HS-27A (cell line): ENCODE measurements around the gene APBA2.

Experiments used
- DNase-seq: peaks from one replicate; pipeline ENCODE4 v3.0.0-alpha.2; 2012; ENCODE audit warnings: low read depth, missing footprints

Gene APBA2

DNA sequence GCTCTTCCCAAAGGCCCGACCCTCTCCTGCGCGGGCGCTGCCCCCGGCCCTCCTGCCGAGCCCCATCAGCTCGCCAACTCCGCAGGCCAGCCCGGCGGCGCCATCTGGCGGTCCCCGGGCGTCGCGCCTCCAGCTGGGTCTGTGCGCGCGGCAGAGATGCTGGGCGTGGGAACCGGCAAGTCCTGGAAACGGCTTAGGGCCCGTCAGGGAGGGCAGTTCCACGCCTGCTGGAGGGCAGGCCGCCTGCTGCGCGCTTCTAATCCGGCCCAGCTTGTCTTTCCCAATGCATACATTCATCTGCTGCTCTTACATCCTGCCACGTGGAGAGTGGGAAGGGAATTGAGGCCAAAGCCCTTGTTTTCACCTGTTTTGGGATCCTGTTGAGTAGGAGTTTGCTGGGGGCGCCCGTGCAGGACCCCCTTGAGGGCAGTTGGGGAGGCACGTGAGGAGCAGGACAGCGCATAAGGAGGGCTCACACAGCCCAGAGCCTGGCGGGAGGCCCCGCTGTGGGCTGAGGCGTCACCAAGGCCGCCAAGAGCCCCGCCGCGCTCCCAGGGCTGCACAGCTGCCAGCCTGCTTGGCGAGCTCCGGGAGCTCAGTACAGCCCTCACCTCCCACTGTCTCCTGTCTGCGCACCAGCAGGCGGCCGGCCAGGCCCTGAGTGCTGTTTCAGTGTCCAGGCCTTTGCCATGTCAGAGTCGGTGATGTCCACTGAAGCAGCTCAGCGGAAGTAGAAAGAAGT lies 218.2 kb downstream of the APBA2 start:
- DNase-seq, result no peak

DNA sequence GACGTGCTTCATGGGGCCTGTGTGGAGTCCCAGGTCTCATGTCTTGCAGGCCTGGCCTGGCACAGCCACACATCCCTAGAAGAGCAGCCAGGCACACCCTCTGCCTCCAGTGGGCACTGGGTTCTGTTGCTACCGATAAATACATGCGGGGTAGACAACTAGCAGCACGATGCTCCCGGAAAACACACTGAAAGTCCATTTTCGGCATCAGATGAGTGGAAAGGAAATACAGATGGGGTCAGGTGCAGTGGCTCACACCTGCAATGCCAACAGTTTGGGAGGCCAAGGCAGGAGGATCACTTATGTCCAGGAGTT lies 218.7 kb downstream of the APBA2 start:
- no peak for DNase-seq

DNA sequence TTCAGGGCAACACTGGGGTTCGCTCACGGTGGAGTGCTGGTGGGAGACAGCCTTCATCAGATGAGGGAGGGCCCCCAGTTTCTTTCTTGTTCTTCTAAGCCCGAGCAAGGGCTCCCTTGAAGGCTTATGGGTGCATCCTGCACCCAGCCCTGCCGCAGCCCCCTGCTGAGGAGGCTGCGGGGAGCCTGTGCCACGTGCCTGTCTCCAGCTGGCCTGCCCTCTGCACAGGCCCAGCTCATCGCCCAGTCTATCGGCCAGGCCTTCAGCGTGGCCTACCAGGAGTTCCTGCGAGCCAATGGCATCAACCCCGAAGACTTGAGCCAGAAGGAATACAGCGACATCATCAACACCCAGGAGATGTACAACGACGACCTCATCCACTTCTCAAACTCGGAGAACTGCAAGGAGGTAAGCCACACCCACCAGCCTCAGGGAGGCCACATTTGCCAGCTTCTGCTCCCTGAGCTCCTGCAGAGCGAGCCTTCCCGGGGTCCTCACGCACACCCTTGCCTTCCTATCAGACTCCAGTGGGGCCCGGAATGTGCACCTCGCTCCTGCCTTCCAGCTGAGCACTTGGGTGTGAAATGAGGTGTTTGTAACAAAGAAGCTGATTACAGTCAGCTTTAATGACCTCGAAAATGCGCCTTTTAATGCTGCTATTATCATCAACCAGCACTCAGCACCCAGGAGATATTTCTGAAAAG lies 219.5 kb downstream of the APBA2 start:
- no peak for DNase-seq

DNA sequence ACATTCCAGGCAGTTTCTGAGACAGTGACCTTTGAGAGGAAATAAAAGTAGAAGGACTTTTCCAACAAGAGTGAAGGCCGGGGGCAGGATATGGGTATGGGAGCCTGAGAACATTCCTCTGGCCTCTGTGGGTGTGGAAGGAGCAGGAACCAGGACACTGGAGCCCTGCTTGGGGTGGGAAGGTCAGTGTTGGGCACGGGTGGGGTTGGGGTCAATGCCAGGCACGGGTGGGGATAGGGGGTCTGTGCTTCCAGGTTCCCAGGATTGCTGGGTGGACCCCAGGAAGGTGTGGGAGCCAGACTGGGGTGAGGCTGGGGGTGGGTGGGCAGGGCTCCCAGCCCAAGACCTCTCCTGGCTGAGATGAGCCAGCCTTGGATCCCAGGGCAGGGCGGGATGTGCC lies 220.3 kb downstream of the APBA2 start:
- DNase-seq, result no peak

DNA sequence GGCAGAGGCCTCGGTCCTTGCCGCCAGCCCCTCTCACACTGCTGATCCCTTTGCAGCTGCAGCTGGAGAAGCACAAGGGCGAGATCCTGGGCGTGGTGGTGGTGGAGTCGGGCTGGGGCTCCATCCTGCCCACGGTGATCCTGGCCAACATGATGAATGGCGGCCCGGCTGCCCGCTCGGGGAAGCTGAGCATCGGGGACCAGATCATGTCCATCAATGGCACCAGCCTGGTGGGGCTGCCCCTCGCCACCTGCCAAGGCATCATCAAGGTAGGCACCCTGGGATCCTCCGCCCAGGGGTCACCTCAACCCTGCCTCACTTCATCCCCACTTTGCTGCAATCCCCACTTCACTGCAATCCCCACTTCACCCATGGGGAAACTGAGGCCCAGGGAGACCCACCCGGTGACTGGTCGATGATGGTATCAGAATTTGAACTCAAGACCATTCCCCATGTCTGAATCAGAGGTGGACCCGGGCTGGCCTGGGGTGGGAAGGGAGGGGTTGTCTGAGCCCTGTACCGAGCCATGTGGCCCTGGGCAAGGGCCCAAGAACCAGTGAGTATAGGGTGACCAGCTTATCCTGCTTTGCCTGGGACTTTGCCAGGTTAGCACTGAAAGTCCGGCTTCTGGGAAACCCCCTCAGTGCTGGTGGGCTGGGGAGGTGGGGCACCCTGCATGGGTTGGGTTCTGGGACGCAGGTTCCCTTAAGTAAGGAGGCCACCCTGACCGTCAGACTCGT lies 220.9 kb downstream of the APBA2 start:
- DNase-seq, result no peak

DNA sequence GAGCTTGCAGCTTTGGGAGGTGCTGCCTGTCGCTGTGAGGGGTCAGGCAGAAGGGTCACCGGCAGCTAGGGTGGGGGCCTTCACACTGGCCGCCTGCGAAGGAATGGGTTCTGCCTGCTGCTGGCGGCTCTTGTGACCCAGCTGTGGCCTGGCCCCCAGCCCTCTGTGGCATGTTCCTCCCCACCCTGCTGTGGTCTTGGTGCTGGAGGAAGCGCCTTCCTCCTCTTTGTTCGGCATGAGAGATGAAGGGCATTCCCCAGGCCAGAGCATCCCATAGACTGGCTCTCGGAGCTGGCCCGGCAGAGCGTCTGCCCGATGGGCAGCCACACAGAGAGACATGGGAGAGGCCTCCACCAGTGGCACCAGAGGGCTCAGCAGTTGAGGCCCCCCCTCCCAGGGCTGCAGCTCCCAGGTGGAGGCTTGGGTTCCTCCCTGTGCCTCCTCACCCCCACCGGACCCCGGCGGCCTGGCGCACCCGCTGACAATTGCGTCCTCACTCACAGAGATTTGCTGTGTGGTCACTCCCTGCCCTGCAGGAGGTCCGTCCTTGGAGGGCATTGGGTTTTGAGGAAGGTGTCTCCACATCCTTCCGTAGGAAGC lies 221.6 kb downstream of the APBA2 start:
- no peak for DNase-seq

DNA sequence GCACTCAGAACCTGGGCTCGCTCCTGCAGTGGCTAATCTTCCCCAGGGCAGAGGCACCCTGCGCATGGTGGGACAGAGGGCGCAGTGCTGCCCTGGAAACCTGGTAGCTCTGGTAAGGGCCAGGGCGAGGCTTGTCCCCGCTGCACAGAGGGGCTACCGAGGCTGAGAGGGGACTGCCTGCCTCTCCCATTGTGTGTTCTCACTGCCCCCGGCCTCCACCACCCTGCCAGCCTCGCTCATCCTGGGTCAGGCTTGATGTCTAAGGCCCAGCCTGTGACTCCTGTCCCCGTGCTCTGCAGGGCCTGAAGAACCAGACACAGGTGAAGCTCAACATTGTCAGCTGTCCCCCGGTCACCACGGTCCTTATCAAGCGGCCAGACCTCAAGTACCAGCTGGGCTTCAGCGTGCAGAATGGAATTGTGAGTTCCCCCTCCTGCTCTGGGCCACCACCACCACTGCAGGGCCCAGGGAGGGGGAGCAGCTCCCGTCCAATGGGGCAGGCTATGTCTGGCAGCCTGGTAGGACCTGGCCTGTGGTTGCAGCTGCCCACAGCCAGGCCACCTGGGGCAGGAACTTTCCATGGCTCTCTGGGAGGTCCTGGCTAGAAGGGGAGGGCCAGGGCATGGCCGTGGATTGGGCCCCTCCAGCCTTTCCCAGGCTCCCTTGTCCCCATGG lies 222.3 kb downstream of the APBA2 start:
- DNase-seq, result no peak

DNA sequence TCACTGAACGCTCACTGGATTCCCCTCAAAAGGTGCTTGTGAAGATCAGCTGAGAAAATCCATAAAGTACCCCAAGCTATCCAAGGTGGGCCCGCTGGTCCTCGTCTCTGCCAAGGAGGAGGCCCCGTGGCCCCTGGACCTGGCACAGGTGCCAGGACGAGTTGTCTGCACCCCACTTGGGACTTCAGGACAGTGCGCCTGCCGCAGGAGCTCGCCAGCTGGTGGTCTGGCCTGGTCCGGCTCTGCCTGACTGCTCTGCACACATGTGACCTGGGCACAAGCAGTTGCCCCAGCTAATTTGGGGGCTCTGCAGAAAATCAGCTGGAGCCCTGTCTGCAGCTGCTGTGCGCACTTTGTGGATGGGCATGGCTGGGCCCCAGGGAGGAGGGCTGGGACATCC lies 224.0 kb downstream of the APBA2 start:
- no peak for DNase-seq

DNA sequence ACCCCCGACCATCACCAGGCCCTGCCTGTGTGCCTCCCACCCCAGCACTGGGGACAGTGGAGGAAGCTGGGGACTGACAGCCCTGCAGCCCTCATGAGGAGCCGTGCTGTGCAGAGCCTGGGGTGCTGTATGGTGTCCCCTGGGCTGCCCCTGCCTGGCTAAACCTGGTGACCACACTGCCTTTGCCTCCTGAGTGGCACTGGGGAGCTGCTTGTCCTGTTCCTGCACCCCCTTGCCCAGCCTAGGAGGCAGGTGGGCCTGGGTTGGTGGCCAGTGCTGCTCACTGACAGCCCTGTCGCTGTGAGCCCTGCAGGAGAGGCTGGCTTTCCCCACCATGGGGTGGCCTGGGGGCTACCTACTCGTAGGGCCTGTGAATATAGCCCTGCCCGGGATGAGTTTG lies 224.4 kb downstream of the APBA2 start:
- DNase-seq, result no peak

DNA sequence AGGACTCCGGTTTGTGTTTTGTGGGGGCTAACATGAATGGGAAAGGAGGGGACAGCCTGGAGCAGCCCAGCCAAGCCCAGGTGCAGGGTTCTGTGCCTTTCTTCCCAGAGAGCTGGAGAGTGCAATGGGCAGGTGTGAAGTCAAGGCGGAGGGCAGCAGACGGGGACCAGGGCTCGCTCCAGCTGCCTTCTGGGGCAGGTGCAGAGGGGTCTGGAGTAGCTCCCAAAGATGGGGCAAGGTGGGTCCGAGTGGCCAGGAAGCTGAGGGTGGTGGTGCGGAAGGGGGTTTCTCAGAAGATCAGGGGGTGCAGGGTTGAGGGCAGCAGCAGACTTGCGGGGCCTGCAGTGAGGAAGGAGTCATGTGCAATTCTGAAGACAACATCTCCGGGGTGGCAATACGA lies 225.0 kb downstream of the APBA2 start:
- no peak for DNase-seq

DNA sequence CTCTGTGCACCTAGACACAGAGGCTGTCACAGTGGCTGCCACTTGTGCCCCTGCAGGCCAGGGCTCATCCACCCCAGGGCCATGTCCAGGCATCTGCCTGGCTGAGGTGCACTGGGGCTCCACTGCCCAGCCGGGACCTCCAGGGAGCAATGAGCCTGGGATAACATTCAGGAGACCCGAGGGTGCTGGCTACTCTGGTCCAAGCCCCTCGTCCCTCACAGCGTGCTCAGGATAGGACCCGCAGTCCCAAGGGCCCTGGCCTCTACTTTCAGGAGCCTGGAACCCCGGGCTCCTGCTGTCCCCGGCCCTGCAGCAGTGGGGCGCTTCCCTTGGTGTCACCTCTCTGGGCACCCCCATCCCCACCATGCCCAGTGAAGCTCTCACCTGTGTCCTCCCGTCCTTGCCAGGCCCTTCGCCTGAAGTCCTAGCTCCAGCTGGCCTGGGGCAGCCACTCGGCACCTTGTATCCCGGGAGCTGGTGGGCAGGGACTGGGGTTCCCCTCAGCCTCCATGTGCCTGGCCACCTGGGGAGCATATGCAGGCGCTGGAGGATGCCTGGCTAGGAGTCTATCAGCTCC lies 226.0 kb downstream of the APBA2 start:
- no peak for DNase-seq

DNA sequence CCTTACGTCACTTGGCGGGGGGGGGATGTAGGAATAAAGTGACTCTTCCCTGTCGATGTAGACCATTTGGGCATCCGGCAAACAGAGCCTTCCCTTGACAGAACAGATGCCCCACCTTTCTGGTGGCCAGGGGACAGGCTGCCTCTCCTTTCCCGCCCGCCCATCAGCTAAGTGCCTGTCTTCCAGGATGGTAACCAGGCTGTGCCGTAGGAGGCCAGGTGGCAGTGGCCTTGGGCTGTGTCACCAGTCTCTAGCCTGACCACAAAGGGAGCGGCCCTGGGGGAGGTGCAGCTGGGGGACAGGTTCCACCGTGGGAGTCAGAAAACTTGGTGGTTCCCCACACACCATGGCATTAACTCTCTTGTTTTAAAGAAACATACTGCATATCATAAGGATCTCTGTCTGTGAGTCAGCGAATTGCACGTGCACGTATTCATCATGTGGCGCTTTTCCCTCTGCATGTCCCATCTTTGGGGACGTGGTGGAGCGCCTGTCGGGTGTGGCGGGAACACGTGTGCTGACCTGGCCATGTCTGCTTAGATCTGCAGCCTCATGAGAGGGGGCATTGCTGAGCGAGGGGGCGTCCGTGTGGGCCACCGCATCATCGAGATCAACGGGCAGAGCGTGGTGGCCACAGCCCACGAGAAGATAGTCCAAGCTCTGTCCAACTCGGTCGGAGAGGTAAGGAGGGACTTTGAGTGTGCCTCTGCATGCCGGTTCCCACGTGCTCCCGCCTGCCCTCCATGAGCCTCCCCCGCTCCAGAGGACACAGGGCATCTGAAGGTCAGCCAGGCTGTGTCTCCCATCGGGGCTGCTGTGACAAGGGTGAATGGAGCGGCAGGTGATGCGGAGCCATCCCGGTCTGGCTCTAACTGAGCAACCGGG lies 227.8 kb downstream of the APBA2 start:
- DNase-seq, result no peak

DNA sequence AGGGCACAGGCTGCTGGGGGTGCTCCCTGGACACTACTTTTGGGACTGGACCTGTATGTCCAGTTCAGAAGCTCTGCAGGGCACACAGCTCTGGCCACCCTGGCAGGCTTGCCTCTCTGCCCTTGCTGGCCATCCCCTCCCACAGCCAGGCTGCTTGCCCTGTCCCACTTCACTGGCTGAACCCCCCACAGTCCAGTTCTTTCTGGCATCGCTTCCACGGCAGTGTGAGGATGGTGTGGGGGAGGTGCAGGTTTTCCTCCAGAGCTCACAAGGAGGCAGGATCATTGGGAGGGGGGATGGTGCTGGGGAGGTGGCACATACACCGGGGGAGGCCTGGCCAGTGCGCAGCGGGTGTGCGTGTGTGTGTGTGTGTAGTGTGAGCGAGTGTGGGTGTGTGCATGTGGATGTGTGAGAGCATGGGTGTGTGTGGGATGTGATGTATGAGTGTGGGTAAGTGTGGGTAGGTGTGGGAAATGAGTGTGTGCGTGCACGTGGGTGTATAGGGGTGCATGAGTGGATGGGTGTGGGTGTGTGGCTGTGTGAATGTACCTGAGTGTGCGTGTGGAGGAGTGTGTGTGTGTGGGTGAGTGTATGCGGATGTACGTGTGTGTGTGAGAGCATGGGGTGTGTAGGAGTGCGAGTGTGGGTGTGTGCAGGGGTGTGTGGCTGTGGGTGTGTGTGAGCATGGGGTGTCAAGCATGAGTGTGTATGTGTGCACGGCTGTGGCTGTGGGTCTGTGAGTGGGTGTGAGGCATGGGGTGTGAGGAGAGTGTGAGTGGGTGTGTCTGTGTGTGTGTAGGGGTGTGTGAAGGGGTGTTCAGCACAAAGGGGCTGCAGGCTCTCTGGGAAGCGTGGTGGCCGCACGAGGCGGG lies 228.7 kb downstream of the APBA2 start:
- no peak for DNase-seq

DNA sequence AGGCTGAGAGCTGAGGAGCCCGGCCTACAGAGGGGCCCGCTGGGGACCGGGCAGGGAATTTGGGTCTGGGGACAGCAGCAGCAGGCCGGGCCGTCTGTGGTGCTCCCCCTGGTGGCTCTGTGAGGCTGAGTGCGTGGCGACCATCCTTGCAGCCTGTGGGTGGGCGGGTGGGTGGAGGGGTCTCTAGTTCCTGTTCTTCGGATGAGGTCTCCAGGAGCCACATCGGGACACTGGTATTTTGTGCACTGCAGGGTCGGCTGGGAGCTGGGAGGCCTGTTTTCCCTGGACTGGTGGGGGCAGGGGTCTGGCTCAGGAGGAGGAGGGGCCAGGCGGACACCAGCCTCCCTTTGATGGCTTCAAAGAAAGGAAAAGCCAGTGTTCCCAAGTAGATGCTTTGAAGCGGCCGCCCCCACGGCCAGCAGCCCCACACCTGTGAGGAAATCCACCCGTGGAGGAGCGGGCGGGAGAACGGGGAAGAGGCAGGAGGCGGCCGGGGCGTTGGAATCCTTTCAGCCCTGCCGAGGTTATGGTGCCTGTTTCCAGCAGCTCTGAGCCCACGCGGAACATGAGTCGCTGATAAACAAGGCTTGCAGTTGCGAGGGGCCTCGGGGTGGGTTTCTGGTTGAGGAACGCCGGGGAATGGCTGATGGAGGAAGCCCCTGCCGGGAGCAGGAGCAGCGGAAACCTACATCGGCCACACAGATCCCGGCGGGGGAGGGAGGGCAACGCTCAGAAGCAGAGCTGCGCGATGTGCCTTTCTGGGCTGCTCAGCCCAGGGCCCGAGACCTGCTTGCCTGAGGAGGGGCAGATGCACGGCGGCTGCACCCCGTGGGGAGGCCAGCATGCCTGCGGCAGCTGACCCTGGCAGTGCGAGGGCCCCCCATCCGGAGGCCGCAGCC lies 229.6 kb downstream of the APBA2 start:
- no peak for DNase-seq

DNA sequence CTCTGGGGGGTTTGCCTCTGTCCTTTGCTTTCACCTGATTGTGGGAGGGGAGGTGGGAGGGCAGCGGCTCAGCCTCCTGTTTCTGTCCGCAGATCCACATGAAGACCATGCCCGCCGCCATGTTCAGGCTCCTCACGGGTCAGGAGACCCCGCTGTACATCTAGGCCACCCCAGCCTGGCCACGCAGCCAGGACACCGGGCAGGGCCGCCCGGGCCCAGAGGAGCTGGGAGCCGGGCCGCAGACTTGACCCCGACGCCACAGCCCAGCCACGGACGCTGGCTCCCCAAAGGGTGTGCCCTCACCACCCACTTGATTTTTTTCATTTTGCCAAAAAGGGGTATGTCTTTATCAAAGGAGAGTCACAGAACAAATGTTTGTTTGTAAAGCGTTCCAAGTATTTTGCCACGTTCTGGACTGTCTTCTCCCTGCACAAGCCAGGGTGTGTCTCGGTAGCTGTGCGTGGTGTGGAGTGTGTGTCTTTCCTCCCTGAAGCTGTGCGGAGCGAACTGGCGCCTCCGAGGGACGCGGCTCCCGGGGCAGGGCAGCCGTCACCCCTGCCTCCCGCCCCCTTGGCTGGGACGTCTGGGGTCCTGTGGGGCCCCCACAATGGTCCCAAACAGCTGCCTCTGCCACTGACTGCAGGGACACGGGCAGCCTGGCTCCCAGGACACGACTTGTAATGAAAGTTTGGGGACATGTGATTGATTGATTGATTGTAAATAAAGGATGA lies 231.4 kb downstream of the APBA2 start:
- no peak for DNase-seq

DNA sequence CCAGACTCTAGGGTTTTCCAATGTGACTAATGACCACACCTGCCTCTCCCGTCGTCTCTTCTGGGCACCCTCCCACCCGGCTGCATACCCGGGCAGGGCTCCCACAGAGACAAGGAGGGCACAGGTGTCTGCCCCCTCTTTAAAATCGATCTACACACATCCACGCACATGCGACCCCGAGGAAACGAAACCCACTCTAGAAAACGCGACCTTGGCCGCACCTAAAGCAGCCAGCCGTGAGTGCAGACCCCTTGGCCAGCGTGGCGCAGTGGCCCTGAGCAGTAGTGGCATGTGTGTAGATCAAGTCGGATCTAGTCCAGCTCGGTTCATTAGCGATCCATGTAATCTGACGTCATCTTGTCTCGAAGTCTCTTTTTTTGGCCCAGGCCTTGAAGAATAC lies 232.0 kb downstream of the APBA2 start:
- DNase-seq, result no peak

DNA sequence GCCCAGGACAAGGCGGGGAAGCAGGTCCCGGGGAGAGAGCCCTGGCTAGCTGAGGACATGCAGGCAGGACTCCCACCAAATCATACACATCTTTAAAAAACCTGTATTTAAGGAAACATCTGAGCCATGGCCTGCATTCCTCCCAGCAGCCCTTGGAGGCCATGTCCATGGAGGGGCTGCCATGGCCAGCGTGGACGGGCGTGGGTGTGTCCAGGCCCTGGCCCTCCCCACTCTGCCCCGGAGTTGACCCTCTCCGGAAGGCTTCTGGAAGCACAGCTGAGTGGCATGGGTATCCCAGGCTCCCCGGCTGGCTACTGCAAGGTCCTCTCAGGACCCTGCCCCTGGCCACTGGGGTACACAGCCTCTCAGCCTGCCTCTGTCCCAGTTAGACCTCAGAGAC lies 234.1 kb downstream of the APBA2 start:
- DNase-seq, result no peak
